ENCODE measurements around the gene DCC.

- TF ChIP-seq ATF2 (CRISPR knock-in tag; IDR thresholded peaks at IDR 0.05; ENCODE audit: borderline replicate concordance, low read depth) (no peak), CREB1 (CRISPR knock-in tag; IDR thresholded peaks at IDR 0.05) (no peak), MYBL2 (CRISPR knock-in tag; IDR thresholded peaks at IDR 0.05) (no peak), CTCF (IDR thresholded peaks at IDR 0.05) (no peak), ZBTB43 (CRISPR knock-in tag; IDR thresholded peaks at IDR 0.05) (no peak), USF1 (CRISPR knock-in tag; IDR thresholded peaks at IDR 0.05) (no peak), TEAD4 (CRISPR knock-in tag; IDR thresholded peaks at IDR 0.05) (no peak), CBFB (CRISPR knock-in tag; IDR thresholded peaks at IDR 0.05; ENCODE audit: low read depth) (no peak), NR1H2 (CRISPR knock-in tag; IDR thresholded peaks at IDR 0.05) (no peak), ATF3 (CRISPR knock-in tag; conservative IDR thresholded peaks at IDR 0.05) (no peak), STAT6 (CRISPR knock-in tag; conservative IDR thresholded peaks at IDR 0.05; ENCODE audit: low read depth) (no peak)
These were observed 408.3 kb downstream of the DCC start for GRCh38 chr18:52748343-52748742.
